Vagina (tissue), 2 donors: ENCODE results near the gene EYS. TPM values are rescaled to one million over a fixed set of nuclear protein-coding genes. Genes with fewer than 3 reads are reported as not detected.
"Not testable (repeated sequence)": the region's sequence is repeated elsewhere in the genome, so short reads cannot be mapped to it uniquely, and the experiment has no call there.

Source experiments
- DNase-seq, 2 donors: peaks; one replicate each; pipeline ENCODE4 v3.0.0-alpha.2; 2017; ENCODE audit errors: extremely low spot score in 2 of 2
- H3K27ac ChIP-seq: fragments of 200-600 bp; sonication (generic); one replicate; pipeline ENCODE4 v1.5.1; 2019
- H3K27me3 ChIP-seq: fragments of 200-600 bp; sonication (generic); one replicate; pipeline ENCODE4 v1.5.1; 2019
- H3K36me3 ChIP-seq, 2 donors: fragments of 200-600 bp; sonication (generic); one replicate each; pipeline ENCODE4 v1.5.1; 2017 to 2019
- H3K4me1 ChIP-seq: fragments of 200-600 bp; sonication (generic); one replicate; pipeline ENCODE4 v1.5.1; 2019
- H3K4me3 ChIP-seq, 2 donors: fragments of 200-600 bp; sonication (generic); 1 replicate in 1 of 2; 2 replicates in 1 of 2; pipeline ENCODE4 v1.5.1; 2016 to 2019
- H3K9me3 ChIP-seq: fragments of 200-600 bp; sonication (generic); one replicate; pipeline ENCODE4 v1.5.1; 2019
- POLR2A ChIP-seq, 2 donors: fragments of 450-650 bp; IDR thresholded peaks; one replicate each; pipeline ENCODE4 v1.6.1; 2017; ENCODE audit warnings: antibody characterized with exemption in 2 of 2, mild to moderate bottlenecking in 2 of 2, moderate library complexity in 2 of 2
- POLR2AphosphoS5 ChIP-seq, 2 donors: sonication (generic); formaldehyde crosslinking; IDR thresholded peaks; one replicate each; pipeline ENCODE4 v1.9.0; 2017; ENCODE audit warnings: antibody characterized with exemption in 2 of 2, mild to moderate bottlenecking in 2 of 2, low read depth in 1 of 2; ENCODE audit not compliant: insufficient read depth in 1 of 2
- intact Hi-C: fragments of 100-400 bp; cut with DNase I; formaldehyde crosslinking; loops from one replicate; pipeline ENCODE4 v1.15.1; 2023
- total RNA-seq: library from RNA; depleted of rRNA; stranded (reverse); fragments of >200 nt; gene quantifications from one replicate; pipeline ENCODE4 v1.2.3, GENCODE V29; 2016
- TF ChIP-seq, protein P1 (sequence below), 3 experiments: fragments of 450-650 bp in 2 of 3; fragments of 200-600 bp in 1 of 3; sonication (generic) in 1 of 3; IDR thresholded peaks; one replicate each; pipeline ENCODE4 v1.5.1; 2017 to 2019; ENCODE audit warnings: antibody characterized with exemption in 3 of 3, mild to moderate bottlenecking in 2 of 3, moderate library complexity in 2 of 3

EYS gene
- total RNA-seq, 1 donor from 2014 or later, result not detected

DNA sequence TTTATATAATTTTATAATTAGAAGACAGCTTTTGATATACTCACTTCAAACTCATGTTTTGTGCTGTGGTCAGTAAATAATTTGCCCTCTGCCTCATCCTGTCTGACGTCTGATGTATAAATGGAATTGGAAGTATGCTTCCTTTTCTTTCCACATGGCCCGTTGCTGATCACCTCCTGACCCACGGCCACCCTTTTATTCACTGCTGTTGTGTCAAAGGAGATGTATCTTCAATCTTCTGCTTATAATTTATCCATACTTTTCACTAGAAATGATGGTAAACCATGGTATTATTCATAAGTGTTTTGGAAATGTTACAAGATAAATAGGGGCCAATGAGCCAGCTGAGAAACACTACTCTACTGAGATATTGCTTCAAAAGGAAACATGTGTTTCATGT lies 1229.6 kb downstream of the EYS start:
- Histone ChIP-seq H3K9me3 (no peaks in the 10 kb centered on the region), H3K27ac (no peak overlapping the region), H3K4me1 (no peaks in the 10 kb centered on the region), H3K4me3 (no peak overlapping the region), H3K27me3 (no peaks in the 10 kb centered on the region), H3K36me3 (no peaks in the 10 kb centered on the region)
- DNase-seq, result no peak
- no peak for TF ChIP-seq POLR2A (IDR thresholded peaks at IDR 0.05)
- intact Hi-C loops, result no loop called here

DNA sequence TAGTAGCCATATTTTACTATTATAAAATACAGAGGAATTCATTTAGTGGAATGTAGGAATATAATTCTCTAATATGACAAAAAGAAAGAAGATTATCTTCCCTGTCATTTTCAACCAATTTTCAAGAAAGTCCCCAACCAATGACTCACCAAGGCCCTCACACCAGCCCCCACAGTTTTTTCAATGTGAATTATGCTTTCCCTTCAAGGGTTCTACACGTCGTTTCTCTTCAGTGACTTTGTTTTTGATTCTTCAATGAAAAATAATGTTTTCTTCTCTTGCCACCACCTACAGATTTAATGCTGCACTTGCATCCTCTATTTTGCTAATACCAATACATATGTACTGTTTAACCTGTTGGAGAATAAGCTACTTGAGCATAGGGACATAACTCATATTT lies 1230.1 kb downstream of the EYS start:
- no peaks in the 10 kb centered on the region for H3K27me3 ChIP-seq
- intact Hi-C loops, result no loop called here
- DNase-seq, result no peak
- no peak for TF ChIP-seq POLR2A (IDR thresholded peaks at IDR 0.05)
- TF ChIP-seq, protein P1, sequence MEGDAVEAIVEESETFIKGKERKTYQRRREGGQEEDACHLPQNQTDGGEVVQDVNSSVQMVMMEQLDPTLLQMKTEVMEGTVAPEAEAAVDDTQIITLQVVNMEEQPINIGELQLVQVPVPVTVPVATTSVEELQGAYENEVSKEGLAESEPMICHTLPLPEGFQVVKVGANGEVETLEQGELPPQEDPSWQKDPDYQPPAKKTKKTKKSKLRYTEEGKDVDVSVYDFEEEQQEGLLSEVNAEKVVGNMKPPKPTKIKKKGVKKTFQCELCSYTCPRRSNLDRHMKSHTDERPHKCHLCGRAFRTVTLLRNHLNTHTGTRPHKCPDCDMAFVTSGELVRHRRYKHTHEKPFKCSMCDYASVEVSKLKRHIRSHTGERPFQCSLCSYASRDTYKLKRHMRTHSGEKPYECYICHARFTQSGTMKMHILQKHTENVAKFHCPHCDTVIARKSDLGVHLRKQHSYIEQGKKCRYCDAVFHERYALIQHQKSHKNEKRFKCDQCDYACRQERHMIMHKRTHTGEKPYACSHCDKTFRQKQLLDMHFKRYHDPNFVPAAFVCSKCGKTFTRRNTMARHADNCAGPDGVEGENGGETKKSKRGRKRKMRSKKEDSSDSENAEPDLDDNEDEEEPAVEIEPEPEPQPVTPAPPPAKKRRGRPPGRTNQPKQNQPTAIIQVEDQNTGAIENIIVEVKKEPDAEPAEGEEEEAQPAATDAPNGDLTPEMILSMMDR (IDR thresholded peaks at IDR 0.05), result no peak
- TF ChIP-seq POLR2AphosphoS5 (IDR thresholded peaks at IDR 0.05; ENCODE audit: insufficient read depth in 1 of 2, low read depth in 1 of 2), result no peak
- no peaks in the 10 kb centered on the region for H3K9me3 ChIP-seq
- H3K27ac ChIP-seq, result no peak overlapping the region
- H3K4me1 ChIP-seq, result no peaks in the 10 kb centered on the region
- no peak overlapping the region for H3K4me3 ChIP-seq
- H3K36me3 ChIP-seq, result no peaks in the 10 kb centered on the region

DNA sequence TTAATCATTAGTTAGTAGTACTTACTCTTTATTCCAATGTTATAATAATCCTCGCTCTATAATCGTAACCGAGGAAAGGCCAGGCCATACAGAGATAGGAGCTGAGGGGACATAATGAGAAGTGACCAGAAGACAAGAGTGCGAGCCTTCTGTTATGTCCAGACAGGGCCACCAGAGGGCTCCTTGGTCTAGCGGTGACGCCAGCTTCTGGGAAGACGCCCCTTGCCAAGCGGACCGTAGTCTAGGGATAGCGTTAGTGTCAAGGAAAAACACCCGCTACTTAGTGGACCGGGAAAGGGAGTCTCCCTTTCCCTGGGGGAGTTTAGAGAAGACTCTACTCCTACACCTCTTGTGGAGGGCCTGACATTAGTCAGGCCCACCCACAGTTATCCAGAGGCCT lies 1237.6 kb downstream of the EYS start:
- intact Hi-C loops, H3K27me3 ChIP-seq, H3K9me3 ChIP-seq, H3K27ac ChIP-seq, DNase-seq, H3K36me3 ChIP-seq, H3K4me1 ChIP-seq, H3K4me3 ChIP-seq: not testable (repeated sequence)

DNA sequence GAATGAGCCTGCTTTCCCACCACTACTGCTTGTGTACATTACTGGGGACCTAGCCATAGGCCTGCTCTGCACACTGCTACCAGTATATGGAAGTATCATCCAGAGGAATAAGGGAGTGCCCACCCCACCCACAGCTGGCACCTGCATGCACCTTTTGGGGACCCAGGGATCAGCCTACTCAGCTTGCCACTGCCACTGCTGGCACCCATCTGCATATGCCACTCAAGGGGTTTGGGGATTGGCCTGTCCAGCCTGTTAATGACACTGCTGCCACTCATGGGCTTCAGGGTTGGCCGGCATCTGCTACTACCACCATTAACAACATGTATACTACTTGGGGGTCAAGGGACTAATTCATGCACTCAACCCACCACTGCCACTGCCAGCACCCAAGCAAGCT lies 1239.4 kb downstream of the EYS start:
- DNase-seq, result no peak
- Histone ChIP-seq H3K4me1 (no peaks in the 10 kb centered on the region), H3K27ac (no peak overlapping the region), H3K4me3 (no peak overlapping the region), H3K9me3 (no peaks in the 10 kb centered on the region), H3K27me3 (no peaks in the 10 kb centered on the region), H3K36me3 (no peaks in the 10 kb centered on the region)
- TF ChIP-seq, protein P1 (IDR thresholded peaks at IDR 0.05), result no peak
- intact Hi-C loops, result no loop called here

DNA sequence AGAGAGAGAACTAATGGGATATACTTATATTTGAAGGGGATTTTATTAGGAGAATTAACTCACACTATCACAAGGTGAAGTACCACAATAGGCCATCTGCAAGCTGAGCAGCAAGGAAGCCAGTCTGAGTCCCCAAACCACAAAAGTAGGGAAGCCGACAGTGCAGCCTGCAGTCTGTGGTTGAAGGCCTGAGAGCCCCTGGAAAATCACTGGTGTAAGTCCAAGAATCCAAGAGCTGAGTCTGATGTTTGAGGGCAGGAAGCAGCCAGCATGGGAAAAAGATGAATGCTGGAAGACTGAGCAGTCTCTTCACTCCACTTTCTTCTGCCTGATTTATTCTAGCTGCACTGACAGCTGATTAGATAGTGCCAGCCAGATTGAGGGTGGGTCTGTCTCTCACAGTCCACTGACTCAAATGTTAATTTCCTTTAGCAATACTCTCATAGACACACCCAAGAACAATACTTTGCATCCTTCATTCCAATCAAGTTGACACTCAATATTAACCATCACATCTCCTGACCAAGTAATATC lies 1247.5 kb downstream of the EYS start:
- no peak for DNase-seq
- Histone ChIP-seq H3K4me3 (no peak overlapping the region), H3K27ac (no peak overlapping the region), H3K27me3 (no peaks in the 10 kb centered on the region), H3K4me1 (no peaks in the 10 kb centered on the region), H3K9me3 (no peaks in the 10 kb centered on the region), H3K36me3 (no peaks in the 10 kb centered on the region)
- intact Hi-C loops, result no loop called here
- TF ChIP-seq, protein P1 (IDR thresholded peaks at IDR 0.05), result no peak
- TF ChIP-seq POLR2A (IDR thresholded peaks at IDR 0.05), result no peak
- TF ChIP-seq POLR2AphosphoS5 (IDR thresholded peaks at IDR 0.05; ENCODE audit: insufficient read depth in 1 of 2, low read depth in 1 of 2), result no peak

DNA sequence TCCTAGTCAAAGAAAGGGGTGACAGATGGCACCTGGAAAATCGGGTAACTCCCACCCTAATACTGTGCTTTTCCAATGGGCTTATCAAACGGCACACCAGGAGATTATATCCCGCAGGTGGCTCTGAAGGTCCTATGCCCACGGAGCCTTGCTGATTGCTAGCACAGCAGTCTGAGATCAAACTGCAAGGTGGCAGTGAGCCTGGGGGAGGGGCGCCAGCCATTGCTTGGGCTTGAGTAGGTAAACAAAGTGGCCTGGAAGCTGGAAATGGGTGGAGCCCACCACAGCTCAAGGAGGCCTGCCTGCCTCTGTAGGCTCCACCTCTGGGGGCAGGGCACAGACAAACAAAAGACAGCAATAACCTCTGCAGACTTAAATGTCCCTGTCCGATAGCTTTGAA lies 1258.9 kb downstream of the EYS start:
- H3K27ac ChIP-seq, H3K9me3 ChIP-seq, H3K4me3 ChIP-seq, H3K4me1 ChIP-seq, DNase-seq, intact Hi-C loops, H3K27me3 ChIP-seq, H3K36me3 ChIP-seq: not testable (repeated sequence)

DNA sequence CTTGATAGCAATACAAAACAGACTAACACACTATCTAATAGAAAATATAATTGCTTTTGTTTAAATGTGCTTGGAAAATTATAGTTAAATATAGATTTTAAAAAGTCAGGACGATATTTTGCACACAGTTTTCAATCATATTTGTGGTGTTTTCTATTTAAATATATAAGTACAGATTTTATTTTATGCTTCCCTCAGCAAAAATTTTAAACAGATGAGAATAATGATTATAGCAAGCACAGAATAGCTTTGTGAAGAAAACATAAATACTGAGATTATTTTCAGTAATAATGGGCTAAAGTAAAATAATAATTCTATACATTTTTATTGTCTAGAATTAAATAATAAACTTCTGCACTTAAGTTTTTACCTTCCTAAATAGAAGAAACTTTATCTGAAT lies 1262.0 kb downstream of the EYS start:
- intact Hi-C loops, result no loop called here
- no peaks in the 10 kb centered on the region for H3K27me3 ChIP-seq
- no peaks in the 10 kb centered on the region for H3K9me3 ChIP-seq
- H3K4me1 ChIP-seq, result no peaks in the 10 kb centered on the region
- H3K27ac ChIP-seq, result no peak overlapping the region
- no peak overlapping the region for H3K4me3 ChIP-seq
- no peak for DNase-seq
- no peak for TF ChIP-seq POLR2AphosphoS5 (IDR thresholded peaks at IDR 0.05; ENCODE audit: insufficient read depth in 1 of 2, low read depth in 1 of 2)
- no peak for TF ChIP-seq POLR2A (IDR thresholded peaks at IDR 0.05)
- TF ChIP-seq, protein P1 (IDR thresholded peaks at IDR 0.05), result no peak
- H3K36me3 ChIP-seq, result no peaks in the 10 kb centered on the region
